Panc1 (cell line): ENCODE results near the gene GBP4. TPM values are rescaled to one million over a fixed set of nuclear protein-coding genes. Genes with fewer than 3 reads are reported as not detected.

Source experiments
- ATAC-seq: fragments of 200-7000 bp; cut with Tn5 transposase; 2 replicates; pipeline ENCODE4 v1.9.1; 2020; ENCODE audit warnings: mild to moderate bottlenecking, moderate library complexity
- BruUV-seq: library from RNA; stranded (reverse); fragments of 400-500 nt; replicated peaks from 2 replicates; lab custom pipeline; 2021; lab: Mats Ljungman, UMichigan
- CTCF ChIA-PET: fragments of 300-600 bp; sonication (Branson Sonifier 250); formaldehyde crosslinking; loops from one replicate; lab custom pipeline; 2022; ENCODE audit warnings: antibody characterized with exemption; lab: Charles Lee
- POLR2A ChIA-PET: fragments of 300-600 bp; sonication (Branson Sonifier 250); formaldehyde crosslinking; loops from one replicate; lab custom pipeline; 2022; ENCODE audit warnings: antibody characterized with exemption; lab: Charles Lee
- DNase-seq: peaks from one replicate; pipeline ENCODE4 v3.0.0-alpha.2; 2010; ENCODE audit warnings: low read depth, low spot score
- H3K27ac ChIP-seq: 2 replicates; pipeline ENCODE4 v1.5.1; 2011; ENCODE audit warnings: mild to moderate bottlenecking, low read length, inconsistent platforms
- H3K27me3 ChIP-seq: fragments of 200-500 bp; sonication (Bioruptor generic); 2 replicates; pipeline ENCODE4 v1.6.0; 2014; ENCODE audit warnings: low read length, inconsistent platforms; ENCODE audit not compliant: control insufficient read depth, insufficient read depth
- H3K36me3 ChIP-seq: fragments of 200-500 bp; sonication (Bioruptor generic); 2 replicates; pipeline ENCODE4 v1.5.1; 2014; ENCODE audit warnings: inconsistent platforms, mild to moderate bottlenecking, low read length, moderate library complexity; ENCODE audit not compliant: control insufficient read depth, insufficient read depth
- H3K4me1 ChIP-seq: 2 replicates; pipeline ENCODE4 v1.5.1; 2011; ENCODE audit warnings: inconsistent platforms, mild to moderate bottlenecking, low read length, moderate library complexity; ENCODE audit not compliant: control insufficient read depth, insufficient read depth
- H3K4me3 ChIP-seq, 2 experiments: 2 replicates each; pipeline ENCODE4 v1.5.1; 2011 to 2012; ENCODE audit warnings: low read depth in 2 of 2, low read length in 2 of 2, mild to moderate bottlenecking in 2 of 2, inconsistent platforms in 1 of 2, moderate library complexity in 1 of 2
- H3K9me3 ChIP-seq: fragments of 200-500 bp; sonication (Bioruptor generic); 2 replicates; pipeline ENCODE4 v1.5.1; 2014; ENCODE audit warnings: low read depth, mild to moderate bottlenecking, inconsistent platforms, low read length, moderate library complexity; ENCODE audit not compliant: control insufficient read depth, insufficient read depth
- CTCF ChIP-seq: fragments of 450-650 bp; IDR thresholded peaks from 2 replicates; pipeline ENCODE4 v1.5.1; 2017; ENCODE audit warnings: mild to moderate bottlenecking
- POLR2AphosphoS5 ChIP-seq: IDR thresholded peaks from 2 replicates; pipeline ENCODE4 v1.6.1; 2012; ENCODE audit warnings: mild to moderate bottlenecking, low read depth, low read length, moderate library complexity
- REST ChIP-seq, 2 experiments: IDR thresholded peaks; 2 replicates each; pipeline ENCODE4 v1.6.1; 2011 to 2012; ENCODE audit warnings: low read depth in 2 of 2, control low read depth in 1 of 2, low read length in 1 of 2, mild to moderate bottlenecking in 1 of 2, moderate library complexity in 1 of 2; ENCODE audit not compliant: insufficient read depth in 1 of 2
- SIN3A ChIP-seq: IDR thresholded peaks from 2 replicates; pipeline ENCODE4 v1.6.1; 2012; ENCODE audit warnings: low read depth, mild to moderate bottlenecking, low read length, moderate library complexity, borderline replicate concordance; ENCODE audit not compliant: insufficient read depth
- TCF7L2 ChIP-seq: IDR thresholded peaks from 2 replicates; pipeline ENCODE4 v1.6.1; 2011; ENCODE audit warnings: mild to moderate bottlenecking, low read depth, low read length, inconsistent platforms
- in situ Hi-C: cut with HindIII; loops from 2 replicates; pipeline ENCODE4 v1.10.0; 2016; ENCODE audit warnings: low sequenced_read_pairs, low pct_unique_long_range_greater_than_20kb
- intact Hi-C: fragments of 100-400 bp; cut with micrococcal nuclease; formaldehyde crosslinking; loops from one replicate; pipeline ENCODE4 v1.10.0; 2022; ENCODE audit not compliant: unreplicated experiment
- total RNA-seq: library from RNA; stranded (reverse); gene quantifications from one replicate; pipeline ENCODE4 v1.2.1, GENCODE V29; 2021; ENCODE audit not compliant: unreplicated experiment

The GBP4 gene
- total RNA-seq, 1 experiment from 2014 or later = 3.3 TPM

GRCh38 chr1:89200663-89201062, 1.9 kb upstream of the GBP4 start:
- intact Hi-C loops = no loop called here
- DNase-seq (no peak), ATAC-seq (no peak)
- BruUV-seq = no TSS peak
- in situ Hi-C loops = no loop called here
- ChIA-PET POLR2A (no interaction called here), CTCF (no interaction called here)
- H3K27me3 ChIP-seq = peaks cover 8% of the 10 kb centered on the region
- no peaks in the 10 kb centered on the region for H3K9me3 ChIP-seq
- no peak for TF ChIP-seq POLR2AphosphoS5
- TF ChIP-seq REST (IDR thresholded peaks at IDR 0.05; ENCODE audit: insufficient read depth in 1 of 2, low read depth in 2 of 2, low read length in 1 of 2) = no peak
- no peak for TF ChIP-seq TCF7L2
- TF ChIP-seq CTCF = no peak
- no peak for TF ChIP-seq SIN3A
- H3K4me3 ChIP-seq = no peak overlapping the region
- no peaks in the 10 kb centered on the region for H3K36me3 ChIP-seq
- no peak overlapping the region for H3K27ac ChIP-seq
- peaks cover 11% of the 10 kb centered on the region; the same call in 1 of the 2 replicates for H3K4me1 ChIP-seq

- in situ Hi-C loops = no loop called here
- Histone ChIP-seq H3K27ac (no peak overlapping the region), H3K36me3 (no peaks in the 10 kb centered on the region), H3K27me3 (peaks cover 8% of the 10 kb centered on the region), H3K4me1 (peaks cover 11% of the 10 kb centered on the region; the same call in 1 of the 2 replicates), H3K9me3 (no peaks in the 10 kb centered on the region), H3K4me3 (no peak overlapping the region)
- intact Hi-C loops = no loop called here
- BruUV-seq = no TSS peak
- DNase-seq (no peak), ATAC-seq (no peak)
- TF ChIP-seq CTCF (no peak), REST (IDR thresholded peaks at IDR 0.05; ENCODE audit: insufficient read depth in 1 of 2, low read depth in 2 of 2, low read length in 1 of 2) (no peak), POLR2AphosphoS5 (no peak), SIN3A (no peak), TCF7L2 (no peak)
- ChIA-PET POLR2A (interaction anchor here (0.6 kb wide), 1 partner anchor 9 kb away, joined by 3 read pairs; no protein-coding TSS in a partner anchor), CTCF (no interaction called here)
These were observed 836 bp upstream of the GBP4 start for GRCh38 chr1:89199525-89200031.
